NCI-H748 treated with DMSO at 0.1 percent for 48 hours (cell line): ENCODE measurements around the gene EIF2S2.
"Not testable (repeated sequence)": the region's sequence is repeated elsewhere in the genome, so short reads cannot be mapped to it uniquely, and the experiment has no call there.

ENCODE experiments used
- DNase-seq: peaks from one replicate; lab custom pipeline; 2025; lab: John Stamatoyannopoulos, UW

Gene EIF2S2

GRCh38 chr20:34111702-34112599 lies at the start of gene EIF2S2:
TSS of gene EIF2S2 (minus strand) at chr20:34112243. CDS start at chr20:34112110, 133 bp downstream.
- peak; percentile 95 for DNase-seq

- DNase-seq = not testable (repeated sequence)
Observed at GRCh38 chr20:34157697-34158096, 45.7 kb upstream of the EIF2S2 start.

GRCh38 chr20:34155836-34156235 lies 43.8 kb upstream of the EIF2S2 start:
- no peak for DNase-seq

GRCh38 chr20:34153169-34153568 lies 41.1 kb upstream of the EIF2S2 start:
- not testable (repeated sequence) for DNase-seq

- DNase-seq = not testable (repeated sequence)
Observed at GRCh38 chr20:34152073-34152472, 40.0 kb upstream of the EIF2S2 start.

- DNase-seq = no peak
Observed at GRCh38 chr20:34150306-34151000, 38.4 kb upstream of the EIF2S2 start.

GRCh38 chr20:34145280-34145819 lies 33.3 kb upstream of the EIF2S2 start:
- no peak for DNase-seq

GRCh38 chr20:34143951-34144350 lies 31.9 kb upstream of the EIF2S2 start:
- DNase-seq = no peak

- DNase-seq = no peak
Observed at GRCh38 chr20:34142121-34142520, 30.1 kb upstream of the EIF2S2 start.

- DNase-seq = no peak
Observed at GRCh38 chr20:34141293-34141692, 29.2 kb upstream of the EIF2S2 start.

GRCh38 chr20:34135525-34136275 lies 23.7 kb upstream of the EIF2S2 start:
- DNase-seq = not testable (repeated sequence)

GRCh38 chr20:34133365-34133860 lies 21.4 kb upstream of the EIF2S2 start:
- not testable (repeated sequence) for DNase-seq

GRCh38 chr20:34132943-34133342 lies 20.9 kb upstream of the EIF2S2 start:
- DNase-seq = not testable (repeated sequence)

GRCh38 chr20:34132491-34132890 lies 20.4 kb upstream of the EIF2S2 start:
- not testable (repeated sequence) for DNase-seq

GRCh38 chr20:34131491-34131890 lies 19.4 kb upstream of the EIF2S2 start:
- DNase-seq = no peak

GRCh38 chr20:34129518-34130162 lies 17.6 kb upstream of the EIF2S2 start:
- DNase-seq = peak; percentile 62

- DNase-seq = no peak
Observed at GRCh38 chr20:34127792-34128191, 15.7 kb upstream of the EIF2S2 start.

- no peak for DNase-seq
Observed at GRCh38 chr20:34124469-34125249, 12.6 kb upstream of the EIF2S2 start.

GRCh38 chr20:34123309-34123708 lies 11.3 kb upstream of the EIF2S2 start:
- no peak for DNase-seq

GRCh38 chr20:34122274-34122980 lies 10.4 kb upstream of the EIF2S2 start:
- DNase-seq = no peak
